A549 (cell line): ENCODE results near the gene KCTD20. TPM values are rescaled to one million over a fixed set of nuclear protein-coding genes. Genes with fewer than 3 reads are reported as not detected.

Source experiments
- ATAC-seq, 2 experiments: fragments of 200-7000 bp in 1 of 2; fragments of >200 bp in 1 of 2; cut with Nextera tagmentation in 1 of 2; cut with Tn5 transposase in 1 of 2; 3 replicates each; pipeline versions ENCODE4 v1.8.0 to v1.9.1; 2018 to 2020; ENCODE audit warnings: mild to moderate bottlenecking in 1 of 2, moderate library complexity in 1 of 2
- CTCF ChIA-PET: fragments of 300-600 bp; sonication (Branson Sonifier 250); formaldehyde crosslinking; extraction: SDS; loops from one replicate; lab custom pipeline; 2021; ENCODE audit warnings: antibody characterized with exemption, inconsistent platforms; lab: Yijun Ruan, JAX
- POLR2A ChIA-PET: fragments of 350-600 bp; formaldehyde crosslinking; extraction: SDS; loops from one replicate; lab custom pipeline; 2021; ENCODE audit warnings: antibody characterized with exemption, inconsistent platforms; lab: Yijun Ruan, JAX
- DNase-seq, 2 experiments: peaks; one replicate each; pipeline versions ENCODE4 v3.0.0 to v3.0.0-alpha.2; 2011 to 2016; ENCODE audit warnings: low read depth in 1 of 2, low spot score in 1 of 2
- FAIRE-seq: peaks from 2 replicates; lab custom pipeline; 2011; peaks lifted over from hg19 to GRCh38; lab: Jason Lieb, UNC
- H3K27ac ChIP-seq, 2 experiments: fragments of >200 bp; sonication (Bioruptor Twin); formaldehyde crosslinking; 3 replicates each; pipeline ENCODE4 v1.5.1; 2016 to 2017
- H3K4me1 ChIP-seq: fragments of >200 bp; sonication (Bioruptor Twin); formaldehyde crosslinking; 3 replicates; pipeline ENCODE4 v1.6.1; 2016
- H3K4me2 ChIP-seq: fragments of >200 bp; sonication (Bioruptor Twin); formaldehyde crosslinking; 3 replicates; pipeline ENCODE4 v1.6.1; 2016
- H3K4me3 ChIP-seq: fragments of >200 bp; sonication (Bioruptor Twin); formaldehyde crosslinking; 3 replicates; pipeline ENCODE4 v1.5.1; 2016
- H3K9me3 ChIP-seq: fragments of >200 bp; sonication (Bioruptor Twin); formaldehyde crosslinking; 3 replicates; pipeline ENCODE4 v1.6.1; 2016
- BHLHE40 ChIP-seq: IDR thresholded peaks from 2 replicates; pipeline ENCODE4 v1.6.1; 2012; ENCODE audit warnings: low read depth, low read length, inconsistent platforms
- EHF ChIP-seq: fragments of 250-450 bp; sonication (Bioruptor Pico); IDR thresholded peaks from 2 replicates; pipeline ENCODE4 v1.5.0; 2020; ENCODE audit warnings: mild to moderate bottlenecking
- EHMT2 ChIP-seq: fragments of 200-600 bp; sonication (generic); IDR thresholded peaks from 2 replicates; pipeline ENCODE4 v1.6.1; 2016; ENCODE audit warnings: antibody characterized with exemption, low read depth, mild to moderate bottlenecking, moderate library complexity
- EP300 ChIP-seq, 2 experiments: fragments of >200 bp; sonication (Bioruptor Twin); formaldehyde crosslinking; IDR thresholded peaks; 2 replicates in 1 of 2; 3 replicates in 1 of 2; pipeline ENCODE4 v1.6.1; 2016 to 2017
- FOSB ChIP-seq: fragments of 250-450 bp; sonication (Bioruptor Pico); IDR thresholded peaks from 2 replicates; pipeline ENCODE4 v1.5.0; 2020; ENCODE audit warnings: mild to moderate bottlenecking, moderate library complexity
- FOSL2 ChIP-seq, 2 experiments: fragments of 450-650 bp in 1 of 2; fragments of >200 bp in 1 of 2; sonication (Bioruptor Twin) in 1 of 2; formaldehyde crosslinking; IDR thresholded peaks; 2 replicates each; pipeline versions ENCODE4 v1.5.0 to v1.6.1; 2016 to 2020; ENCODE audit warnings: mild to moderate bottlenecking in 1 of 2, moderate library complexity in 1 of 2
- GATA3 ChIP-seq: IDR thresholded peaks from 2 replicates; pipeline ENCODE4 v1.6.1; 2012; ENCODE audit warnings: borderline replicate concordance
- HDAC2 ChIP-seq: fragments of 200-600 bp; sonication (generic); IDR thresholded peaks from 2 replicates; pipeline ENCODE4 v1.6.1; 2016
- HOXB5 ChIP-seq: fragments of 250-450 bp; sonication (Bioruptor Pico); IDR thresholded peaks from 2 replicates; pipeline ENCODE4 v1.5.0; 2020; ENCODE audit warnings: mild to moderate bottlenecking, moderate library complexity
- KDM5A ChIP-seq: fragments of 200-600 bp; sonication (generic); IDR thresholded peaks from 2 replicates; pipeline ENCODE4 v1.6.1; 2016; ENCODE audit warnings: antibody characterized with exemption, mild to moderate bottlenecking
- MAFK ChIP-seq: fragments of 450-650 bp; IDR thresholded peaks from 2 replicates; pipeline ENCODE4 v1.6.1; 2014; ENCODE audit not compliant: partially characterized antibody
- MAZ ChIP-seq: fragments of 150-350 bp; IDR thresholded peaks from 2 replicates; pipeline ENCODE4 v1.6.1; 2014; ENCODE audit warnings: antibody characterized with exemption, low read depth, low read length, borderline replicate concordance
- NFE2L2 ChIP-seq: fragments of 150-350 bp; conservative IDR thresholded peaks from 2 replicates; pipeline ENCODE4 v1.6.1; 2014; ENCODE audit warnings: low read length
- PHF8 ChIP-seq: fragments of 200-600 bp; sonication (generic); IDR thresholded peaks from 2 replicates; pipeline ENCODE4 v1.6.1; 2016; ENCODE audit warnings: low read depth, mild to moderate bottlenecking, antibody characterized with exemption, moderate library complexity, borderline replicate concordance
- POLR2A ChIP-seq: IDR thresholded peaks from 2 replicates; pipeline ENCODE4 v1.6.1; 2012; ENCODE audit warnings: mild to moderate bottlenecking, low read length
- RARB ChIP-seq: fragments of 250-450 bp; sonication (Bioruptor Pico); IDR thresholded peaks from 2 replicates; pipeline ENCODE4 v1.8.0; 2021; ENCODE audit warnings: mild to moderate bottlenecking, moderate library complexity
- RCOR1 ChIP-seq: fragments of 150-350 bp; IDR thresholded peaks from 2 replicates; pipeline ENCODE4 v1.6.1; 2014; ENCODE audit warnings: antibody characterized with exemption, low read length, low read depth
- SMC3 ChIP-seq: fragments of >200 bp; sonication (Bioruptor Twin); formaldehyde crosslinking; IDR thresholded peaks from 3 replicates; pipeline ENCODE4 v1.6.1; 2018; ENCODE audit warnings: inconsistent platforms
- TFCP2L1 ChIP-seq: fragments of 250-450 bp; sonication (Bioruptor Pico); IDR thresholded peaks from 2 replicates; pipeline ENCODE4 v1.5.0; 2021; ENCODE audit warnings: mild to moderate bottlenecking
- TP53 ChIP-seq: fragments of 250-450 bp; sonication (Bioruptor Pico); IDR thresholded peaks from 2 replicates; pipeline ENCODE4 v1.5.0; 2021; ENCODE audit warnings: mild to moderate bottlenecking, moderate library complexity
- ZFP36 ChIP-seq: fragments of 450-650 bp; IDR thresholded peaks from 2 replicates; pipeline ENCODE4 v1.6.1; 2014; ENCODE audit warnings: borderline replicate concordance; ENCODE audit not compliant: partially characterized antibody
- ZSCAN20 ChIP-seq: fragments of 250-450 bp; sonication (Bioruptor Pico); IDR thresholded peaks from 2 replicates; pipeline ENCODE4 v1.8.0; 2022; ENCODE audit warnings: mild to moderate bottlenecking, moderate library complexity
- WGBS: methylation state at CpG from one replicate; pipeline ENCODE4 v1.1.6; 2017; ENCODE audit errors: missing lambda C conversion rate; 5-methylcytosine and 5-hydroxymethylcytosine counted together
- polyA plus RNA-seq, 4 experiments: library from polyadenylated mRNA; depleted of rRNA in 3 of 4; stranded (reverse); fragments of >200 nt; fragmentation: RNase III in 1 of 4; extraction: RNeasy Plus Mini Kit Qiagen cat#74134 plus additional on column Dnase treatment in 1 of 4; gene quantifications; 2 replicates in 3 of 4; 3 replicates in 1 of 4; pipeline ENCODE4 v1.2.3, GENCODE V29; 2011 to 2017
- TF ChIP-seq, protein P1 (sequence below): IDR thresholded peaks from 2 replicates; pipeline ENCODE4 v1.6.1; 2012
- TF ChIP-seq, protein P2 (sequence below): fragments of 150-350 bp; IDR thresholded peaks from 2 replicates; pipeline ENCODE4 v1.6.1; 2014; ENCODE audit warnings: low read depth, mild to moderate bottlenecking, low read length
- TF ChIP-seq, protein P3 (sequence below): fragments of 200-600 bp; sonication (generic); IDR thresholded peaks from 2 replicates; pipeline ENCODE4 v1.6.1; 2016; ENCODE audit warnings: antibody characterized with exemption, mild to moderate bottlenecking, moderate library complexity

Gene KCTD20
- polyA plus RNA-seq, 2 of the 4 experiments (the other 2 are of a cell fraction), result 16.8 to 48.2 TPM

DNA sequence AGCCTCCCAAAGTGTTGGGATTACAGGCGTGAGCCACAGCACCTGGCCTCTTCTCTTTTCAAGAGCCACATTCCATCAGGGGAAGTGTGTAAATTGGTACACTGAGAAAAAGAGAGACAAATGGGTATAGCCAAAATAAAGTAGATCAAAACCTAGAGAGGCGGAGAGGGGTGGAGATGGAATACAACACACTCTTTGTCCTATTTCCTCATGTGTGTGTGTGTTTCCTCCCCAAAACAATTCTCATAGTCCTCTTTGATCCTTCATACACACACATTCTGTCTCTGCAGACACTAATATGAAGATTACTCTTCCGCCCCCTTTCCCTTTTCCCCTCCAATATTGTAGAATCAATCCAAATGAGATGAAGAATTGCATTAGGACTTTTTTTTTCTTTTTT lies 16.2 kb upstream of the KCTD20 start:
- DNase-seq (no peak), ATAC-seq (no peak), FAIRE-seq (no peak)
- no peak for TF ChIP-seq NFE2L2
- H3K27ac ChIP-seq, result no peak overlapping the region
- CTCF ChIA-PET, result no interaction called here
- H3K4me1 ChIP-seq, result peaks cover 15% of the 10 kb centered on the region
- no peak overlapping the region for H3K4me2 ChIP-seq
- 85% methylated on average over 3 of the region's 3 CpGs for WGBS
- H3K9me3 ChIP-seq, result no peaks in the 10 kb centered on the region
- POLR2A ChIA-PET, result no interaction called here
- no peak overlapping the region for H3K4me3 ChIP-seq

- FAIRE-seq, result no peak
- POLR2A ChIA-PET, result interaction anchor here (0.6 to 1.0 kb wide), 2 partner anchors 23 to 330 kb away, joined by 3 read pairs; no protein-coding TSS in a partner anchor
- H3K27ac ChIP-seq, result no peak overlapping the region
Observed at GRCh38 chr6:36428911-36429310, 13.9 kb upstream of the KCTD20 start.

DNA sequence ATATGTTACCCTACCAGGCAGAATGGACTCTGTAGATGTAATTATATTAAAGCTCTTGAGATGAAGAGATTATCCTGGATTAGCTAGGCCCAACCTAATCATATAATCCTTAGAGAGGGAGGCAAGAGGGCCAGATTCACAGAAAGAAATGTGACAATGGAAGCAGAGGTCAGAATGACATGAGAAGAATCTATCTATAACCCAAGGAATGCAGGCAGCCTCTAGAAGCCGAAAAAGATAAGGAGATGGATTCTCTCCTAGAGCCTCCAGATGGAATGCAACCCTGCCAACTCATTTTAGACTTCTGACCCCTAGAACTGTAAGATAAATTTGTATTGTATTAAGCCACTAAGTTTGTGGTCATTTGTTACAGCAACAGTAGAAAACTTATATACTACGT lies 12.4 kb upstream of the KCTD20 start:
- CTCF ChIA-PET, result interaction anchor here (1.1 kb wide), 2 partner anchors 13 kb away, joined by 3 to 4 read pairs; partner anchors contain the start of gene KCTD20
- no peak for TF ChIP-seq SMC3
- no peak for TF ChIP-seq PHF8
- TF ChIP-seq KDM5A, result no peak
- TF ChIP-seq EHMT2, result no peak
- TF ChIP-seq, protein P1, sequence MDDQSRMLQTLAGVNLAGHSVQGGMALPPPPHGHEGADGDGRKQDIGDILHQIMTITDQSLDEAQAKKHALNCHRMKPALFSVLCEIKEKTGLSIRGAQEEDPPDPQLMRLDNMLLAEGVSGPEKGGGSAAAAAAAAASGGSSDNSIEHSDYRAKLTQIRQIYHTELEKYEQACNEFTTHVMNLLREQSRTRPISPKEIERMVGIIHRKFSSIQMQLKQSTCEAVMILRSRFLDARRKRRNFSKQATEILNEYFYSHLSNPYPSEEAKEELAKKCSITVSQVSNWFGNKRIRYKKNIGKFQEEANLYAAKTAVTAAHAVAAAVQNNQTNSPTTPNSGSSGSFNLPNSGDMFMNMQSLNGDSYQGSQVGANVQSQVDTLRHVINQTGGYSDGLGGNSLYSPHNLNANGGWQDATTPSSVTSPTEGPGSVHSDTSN, result no peak
- no peak for TF ChIP-seq EHF (CRISPR knock-in tag)
- TF ChIP-seq RCOR1, result no peak
- TF ChIP-seq RARB, result no peak
- TF ChIP-seq TP53, result no peak
- no peak for TF ChIP-seq GATA3
- TF ChIP-seq MAZ, result no peak
- no peak for TF ChIP-seq ZFP36
- Histone ChIP-seq H3K4me1 (peaks cover 19% of the 10 kb centered on the region), H3K4me3 (no peak overlapping the region), H3K9me3 (no peaks in the 10 kb centered on the region), H3K27ac (no peak overlapping the region), H3K4me2 (no peak overlapping the region)
- no peak for ATAC-seq
- FAIRE-seq, result no peak
- no peak for DNase-seq
- POLR2A ChIA-PET, result interaction anchor here (1.1 kb wide), 1 partner anchor 11 kb away, joined by 4 read pairs; no protein-coding TSS in a partner anchor
- 68% methylated on average over 2 of the region's 2 CpGs for WGBS

More at GRCh38 chr6:36428911-36429310, 13.9 kb upstream of the KCTD20 start:
- DNase-seq (no peak), ATAC-seq (no peak)
- H3K4me1 ChIP-seq, result peaks cover 21% of the 10 kb centered on the region
- CTCF ChIA-PET, result interaction anchor here (1.0 to 1.6 kb wide), 4 partner anchors 12 to 330 kb away, joined by 3 read pairs; no protein-coding TSS in a partner anchor
- H3K4me3 ChIP-seq, result no peak overlapping the region
- TF ChIP-seq TFCP2L1 (CRISPR knock-in tag) (no peak), EP300 (IDR thresholded peaks at IDR 0.05) (no peak), BHLHE40 (no peak), ZSCAN20 (CRISPR knock-in tag) (no peak), MAFK (no peak), POLR2A (no peak), HOXB5 (CRISPR knock-in tag) (no peak), FOSL2 (IDR thresholded peaks at IDR 0.05) (no peak), FOSL2 (CRISPR knock-in tag; IDR thresholded peaks at IDR 0.05) (no peak), HDAC2 (no peak), EHMT2 (no peak), GATA3 (no peak), FOSB (CRISPR knock-in tag) (no peak)
- TF ChIP-seq, protein P2, sequence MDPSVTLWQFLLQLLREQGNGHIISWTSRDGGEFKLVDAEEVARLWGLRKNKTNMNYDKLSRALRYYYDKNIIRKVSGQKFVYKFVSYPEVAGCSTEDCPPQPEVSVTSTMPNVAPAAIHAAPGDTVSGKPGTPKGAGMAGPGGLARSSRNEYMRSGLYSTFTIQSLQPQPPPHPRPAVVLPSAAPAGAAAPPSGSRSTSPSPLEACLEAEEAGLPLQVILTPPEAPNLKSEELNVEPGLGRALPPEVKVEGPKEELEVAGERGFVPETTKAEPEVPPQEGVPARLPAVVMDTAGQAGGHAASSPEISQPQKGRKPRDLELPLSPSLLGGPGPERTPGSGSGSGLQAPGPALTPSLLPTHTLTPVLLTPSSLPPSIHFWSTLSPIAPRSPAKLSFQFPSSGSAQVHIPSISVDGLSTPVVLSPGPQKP, result no peak
- TF ChIP-seq, protein P3, sequence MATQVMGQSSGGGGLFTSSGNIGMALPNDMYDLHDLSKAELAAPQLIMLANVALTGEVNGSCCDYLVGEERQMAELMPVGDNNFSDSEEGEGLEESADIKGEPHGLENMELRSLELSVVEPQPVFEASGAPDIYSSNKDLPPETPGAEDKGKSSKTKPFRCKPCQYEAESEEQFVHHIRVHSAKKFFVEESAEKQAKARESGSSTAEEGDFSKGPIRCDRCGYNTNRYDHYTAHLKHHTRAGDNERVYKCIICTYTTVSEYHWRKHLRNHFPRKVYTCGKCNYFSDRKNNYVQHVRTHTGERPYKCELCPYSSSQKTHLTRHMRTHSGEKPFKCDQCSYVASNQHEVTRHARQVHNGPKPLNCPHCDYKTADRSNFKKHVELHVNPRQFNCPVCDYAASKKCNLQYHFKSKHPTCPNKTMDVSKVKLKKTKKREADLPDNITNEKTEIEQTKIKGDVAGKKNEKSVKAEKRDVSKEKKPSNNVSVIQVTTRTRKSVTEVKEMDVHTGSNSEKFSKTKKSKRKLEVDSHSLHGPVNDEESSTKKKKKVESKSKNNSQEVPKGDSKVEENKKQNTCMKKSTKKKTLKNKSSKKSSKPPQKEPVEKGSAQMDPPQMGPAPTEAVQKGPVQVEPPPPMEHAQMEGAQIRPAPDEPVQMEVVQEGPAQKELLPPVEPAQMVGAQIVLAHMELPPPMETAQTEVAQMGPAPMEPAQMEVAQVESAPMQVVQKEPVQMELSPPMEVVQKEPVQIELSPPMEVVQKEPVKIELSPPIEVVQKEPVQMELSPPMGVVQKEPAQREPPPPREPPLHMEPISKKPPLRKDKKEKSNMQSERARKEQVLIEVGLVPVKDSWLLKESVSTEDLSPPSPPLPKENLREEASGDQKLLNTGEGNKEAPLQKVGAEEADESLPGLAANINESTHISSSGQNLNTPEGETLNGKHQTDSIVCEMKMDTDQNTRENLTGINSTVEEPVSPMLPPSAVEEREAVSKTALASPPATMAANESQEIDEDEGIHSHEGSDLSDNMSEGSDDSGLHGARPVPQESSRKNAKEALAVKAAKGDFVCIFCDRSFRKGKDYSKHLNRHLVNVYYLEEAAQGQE, result no peak
- TF ChIP-seq, all 56 proteins: peak for 0
- WGBS, result 84% methylated on average over 4 of the region's 4 CpGs
- Histone ChIP-seq H3K4me2 (no peak overlapping the region), H3K9me3 (no peaks in the 10 kb centered on the region)
